MM.1S (cell line): ENCODE data around the gene CRNN.
A peak's percentile ranks its signal among the peaks of the same experiment; 100 is the strongest.

Experiments used
- EZH2phosphoT487 ChIP-seq: fragments of 300-600 bp; sonication (generic); IDR thresholded peaks from 2 replicates; pipeline ENCODE4 v1.6.1; 2018; ENCODE audit warnings: antibody characterized with exemption, low read length
- TF ChIP-seq, protein P1 (sequence below): fragments of 300-600 bp; sonication (generic); IDR thresholded peaks from 2 replicates; pipeline ENCODE4 v1.5.1; 2016; ENCODE audit warnings: antibody characterized with exemption, low read length, mixed read lengths

DNA sequence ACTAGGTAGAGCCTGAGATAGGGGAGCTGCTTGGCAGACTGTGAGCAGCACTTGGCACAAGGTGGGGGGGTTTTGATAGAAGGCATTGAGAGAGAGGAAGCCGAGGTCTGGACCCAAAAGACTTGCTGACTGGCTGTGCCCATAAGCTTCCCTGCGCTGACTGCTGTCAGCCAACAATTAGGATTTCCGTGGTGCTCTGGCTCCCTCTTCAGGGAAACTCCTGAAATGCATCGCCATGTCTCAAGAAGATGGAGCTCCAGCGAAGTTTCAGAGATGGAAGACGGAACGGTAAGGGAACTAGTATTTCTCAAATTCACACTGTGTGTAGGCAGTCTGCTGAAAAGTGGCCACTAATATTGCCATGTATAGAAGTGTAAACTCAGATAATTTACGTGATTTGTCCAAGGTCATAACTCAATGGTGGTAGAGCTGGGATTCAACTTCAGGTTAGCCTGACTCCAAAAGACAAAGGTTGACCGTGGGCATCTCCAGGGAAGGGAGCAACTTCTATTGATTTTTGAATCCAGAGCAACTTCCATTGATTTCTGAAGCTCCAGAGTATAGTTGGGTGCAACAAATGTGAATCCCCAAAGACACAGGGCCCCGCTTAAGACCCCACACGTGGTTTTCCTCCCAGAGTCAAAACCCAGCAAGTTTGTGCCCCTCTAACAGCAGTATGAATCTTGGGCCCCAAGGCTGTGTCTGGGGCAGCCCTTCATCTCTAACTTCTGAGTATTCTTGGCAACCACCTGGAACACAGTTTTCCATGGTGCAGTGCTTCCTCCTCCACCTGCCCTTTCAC, 44.5 kb upstream of the CRNN start:
- TF ChIP-seq, protein P1, sequence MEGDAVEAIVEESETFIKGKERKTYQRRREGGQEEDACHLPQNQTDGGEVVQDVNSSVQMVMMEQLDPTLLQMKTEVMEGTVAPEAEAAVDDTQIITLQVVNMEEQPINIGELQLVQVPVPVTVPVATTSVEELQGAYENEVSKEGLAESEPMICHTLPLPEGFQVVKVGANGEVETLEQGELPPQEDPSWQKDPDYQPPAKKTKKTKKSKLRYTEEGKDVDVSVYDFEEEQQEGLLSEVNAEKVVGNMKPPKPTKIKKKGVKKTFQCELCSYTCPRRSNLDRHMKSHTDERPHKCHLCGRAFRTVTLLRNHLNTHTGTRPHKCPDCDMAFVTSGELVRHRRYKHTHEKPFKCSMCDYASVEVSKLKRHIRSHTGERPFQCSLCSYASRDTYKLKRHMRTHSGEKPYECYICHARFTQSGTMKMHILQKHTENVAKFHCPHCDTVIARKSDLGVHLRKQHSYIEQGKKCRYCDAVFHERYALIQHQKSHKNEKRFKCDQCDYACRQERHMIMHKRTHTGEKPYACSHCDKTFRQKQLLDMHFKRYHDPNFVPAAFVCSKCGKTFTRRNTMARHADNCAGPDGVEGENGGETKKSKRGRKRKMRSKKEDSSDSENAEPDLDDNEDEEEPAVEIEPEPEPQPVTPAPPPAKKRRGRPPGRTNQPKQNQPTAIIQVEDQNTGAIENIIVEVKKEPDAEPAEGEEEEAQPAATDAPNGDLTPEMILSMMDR, result peak; percentile 99
- no peak for TF ChIP-seq EZH2phosphoT487
